Effector memory CD4-positive, alpha-beta T cell (primary cell): ENCODE data around the gene EPAS1.
A peak's percentile ranks its signal among the peaks of the same experiment; 100 is the strongest.

ENCODE experiments used
- DNase-seq, 3 donors: peaks; one replicate each; pipeline ENCODE4 v3.0.0-alpha.2; 2020
- H3K27ac ChIP-seq: 2 replicates; pipeline ENCODE4 v1.7.0; 2013; ENCODE audit warnings: mild to moderate bottlenecking, low read length, moderate library complexity; ENCODE audit not compliant: insufficient read depth, poor library complexity, severe bottlenecking
- H3K27me3 ChIP-seq: replicated peaks from 2 replicates; pipeline ENCODE4 v1.7.0; 2013; ENCODE audit warnings: mild to moderate bottlenecking, low read length; ENCODE audit not compliant: insufficient read depth, control insufficient read depth, poor library complexity, severe bottlenecking
- H3K36me3 ChIP-seq: 2 replicates; pipeline ENCODE4 v1.7.0; 2013; ENCODE audit warnings: mild to moderate bottlenecking, low read length, moderate library complexity; ENCODE audit not compliant: control insufficient read depth, insufficient read depth
- H3K4me1 ChIP-seq: 2 replicates; pipeline ENCODE4 v1.7.0; 2013; ENCODE audit warnings: low read length, mild to moderate bottlenecking; ENCODE audit not compliant: control insufficient read depth, insufficient read depth, poor library complexity, severe bottlenecking
- H3K4me3 ChIP-seq: 2 replicates; pipeline ENCODE4 v1.7.0; 2013; ENCODE audit warnings: low read length, low read depth, mild to moderate bottlenecking; ENCODE audit not compliant: insufficient read depth, poor library complexity, severe bottlenecking
- H3K9me3 ChIP-seq: 2 replicates; pipeline ENCODE4 v1.7.0; 2013; ENCODE audit warnings: mild to moderate bottlenecking, low read length, moderate library complexity; ENCODE audit not compliant: control insufficient read depth

Gene EPAS1

DNA sequence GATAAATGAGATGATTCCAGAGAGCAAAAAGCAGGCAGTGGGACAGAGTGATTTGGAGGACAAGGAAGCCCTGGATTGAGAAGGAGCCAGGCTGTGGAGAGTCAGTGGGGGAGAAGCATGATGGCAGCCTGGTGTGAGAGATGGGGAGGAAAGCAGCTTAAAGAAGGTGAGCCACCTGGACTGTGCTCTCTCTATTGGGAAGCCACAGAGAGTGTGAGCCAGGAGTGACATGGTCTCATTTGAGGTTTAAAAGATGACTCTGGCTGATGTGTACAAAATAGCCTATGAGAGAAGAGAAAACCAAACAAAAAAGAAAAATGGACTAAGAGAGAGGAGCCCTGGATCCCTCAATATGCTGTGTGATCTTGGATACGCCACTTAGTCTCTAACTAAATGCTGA lies 12.9 kb upstream of the EPAS1 start:
- no peak for DNase-seq
- Histone ChIP-seq H3K27me3 (no peaks in the 10 kb centered on the region), H3K9me3 (no peaks in the 10 kb centered on the region), H3K4me3 (no peak overlapping the region), H3K36me3 (no peaks in the 10 kb centered on the region), H3K27ac (no peak overlapping the region), H3K4me1 (no peaks in the 10 kb centered on the region)

DNA sequence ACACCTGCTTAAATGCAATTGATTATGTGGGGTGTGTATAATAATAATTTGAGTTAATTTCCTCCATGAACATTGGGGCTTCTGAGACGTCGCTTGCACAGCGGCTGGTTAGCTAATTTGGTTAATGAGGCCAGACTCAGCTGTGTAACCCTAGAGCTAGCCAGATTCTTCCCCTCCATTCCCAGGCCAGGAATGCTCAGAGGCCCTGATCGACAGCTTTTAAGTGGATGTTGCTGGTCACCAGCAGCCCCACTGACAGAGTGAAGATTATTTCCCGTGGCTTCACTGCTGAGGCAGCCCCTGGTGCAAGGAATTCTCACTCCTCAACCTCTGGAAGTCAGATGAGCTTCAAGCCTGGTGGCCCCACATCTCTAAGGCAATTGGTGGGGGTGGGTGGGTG lies 12.4 kb upstream of the EPAS1 start:
- H3K9me3 ChIP-seq, result no peaks in the 10 kb centered on the region
- H3K27me3 ChIP-seq, result no peaks in the 10 kb centered on the region
- H3K36me3 ChIP-seq, result no peaks in the 10 kb centered on the region
- no peak overlapping the region for H3K4me3 ChIP-seq
- H3K4me1 ChIP-seq, result no peaks in the 10 kb centered on the region
- DNase-seq, result no peak
- no peak overlapping the region for H3K27ac ChIP-seq

DNA sequence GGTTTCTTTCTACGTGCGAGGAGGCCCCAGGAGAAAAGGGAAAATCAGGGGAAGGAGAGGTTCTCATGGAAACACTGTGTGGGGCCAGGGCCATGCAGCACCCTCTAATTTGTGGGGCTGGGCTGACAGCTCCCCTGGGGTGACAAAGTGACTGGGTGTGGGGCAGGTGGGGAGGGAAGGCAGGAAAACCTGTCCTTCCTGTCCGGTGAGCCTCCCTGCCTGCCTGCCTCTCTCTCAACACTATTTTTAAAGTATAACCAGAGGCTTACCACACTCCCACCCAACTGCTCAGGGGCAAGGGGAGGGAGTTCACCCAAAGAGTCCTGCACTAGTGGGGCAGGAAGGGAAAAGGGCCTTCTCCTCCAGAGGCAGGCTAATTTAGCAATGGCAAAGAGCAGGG lies 10.5 kb upstream of the EPAS1 start:
- no peak for DNase-seq
- H3K27me3 ChIP-seq, result no peaks in the 10 kb centered on the region
- H3K4me3 ChIP-seq, result no peak overlapping the region
- no peak overlapping the region for H3K27ac ChIP-seq
- H3K4me1 ChIP-seq, result no peaks in the 10 kb centered on the region
- no peaks in the 10 kb centered on the region for H3K9me3 ChIP-seq
- no peaks in the 10 kb centered on the region for H3K36me3 ChIP-seq

DNA sequence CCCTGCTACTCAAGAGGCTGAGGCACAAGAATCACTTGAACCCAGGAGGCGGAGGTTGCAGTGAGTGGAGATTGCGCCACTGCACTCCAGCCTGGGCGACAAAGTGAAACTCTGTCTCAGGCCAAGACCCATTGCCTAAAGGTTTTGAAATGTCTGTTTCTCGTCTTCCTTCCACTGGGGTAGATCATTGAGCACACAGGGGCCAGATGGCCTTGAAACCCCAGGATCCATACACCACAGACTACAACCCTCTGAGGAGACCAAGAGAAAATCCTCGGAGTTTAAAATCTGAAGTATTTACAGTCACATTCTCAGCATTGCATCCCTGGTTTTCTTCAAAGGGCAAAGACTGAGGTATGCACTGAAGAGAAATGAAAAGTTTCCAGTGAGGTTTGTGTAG lies 7.1 kb upstream of the EPAS1 start:
- Histone ChIP-seq H3K9me3 (no peaks in the 10 kb centered on the region), H3K27ac (no peak overlapping the region), H3K36me3 (no peaks in the 10 kb centered on the region), H3K4me3 (no peak overlapping the region), H3K27me3 (no peaks in the 10 kb centered on the region), H3K4me1 (no peaks in the 10 kb centered on the region)
- DNase-seq, result no peak

DNA sequence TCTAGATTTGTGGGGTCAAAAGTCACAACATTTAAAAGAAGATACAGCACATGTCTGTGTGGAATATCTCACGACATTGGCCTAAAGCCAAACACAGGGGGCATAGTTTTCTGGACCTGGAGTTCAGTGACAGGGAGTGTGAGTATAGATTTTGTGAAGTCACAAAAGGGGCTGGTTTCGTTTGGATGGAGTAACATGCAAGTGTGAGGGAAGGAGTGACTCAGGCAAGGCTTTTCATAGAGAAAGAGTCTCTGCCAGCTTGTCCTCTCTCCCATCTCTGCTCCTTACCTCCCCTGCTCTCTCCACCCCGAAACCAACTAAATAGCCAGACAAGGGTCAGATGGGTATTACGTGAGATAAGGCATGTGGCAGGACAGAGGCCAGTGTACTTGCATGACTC lies 3.7 kb upstream of the EPAS1 start:
- H3K27ac ChIP-seq, result no peak overlapping the region
- no peaks in the 10 kb centered on the region for H3K36me3 ChIP-seq
- H3K4me1 ChIP-seq, result peaks cover 10% of the 10 kb centered on the region
- no peaks in the 10 kb centered on the region for H3K9me3 ChIP-seq
- no peak for DNase-seq
- H3K27me3 ChIP-seq, result peaks cover 4% of the 10 kb centered on the region
- H3K4me3 ChIP-seq, result no peak overlapping the region

DNA sequence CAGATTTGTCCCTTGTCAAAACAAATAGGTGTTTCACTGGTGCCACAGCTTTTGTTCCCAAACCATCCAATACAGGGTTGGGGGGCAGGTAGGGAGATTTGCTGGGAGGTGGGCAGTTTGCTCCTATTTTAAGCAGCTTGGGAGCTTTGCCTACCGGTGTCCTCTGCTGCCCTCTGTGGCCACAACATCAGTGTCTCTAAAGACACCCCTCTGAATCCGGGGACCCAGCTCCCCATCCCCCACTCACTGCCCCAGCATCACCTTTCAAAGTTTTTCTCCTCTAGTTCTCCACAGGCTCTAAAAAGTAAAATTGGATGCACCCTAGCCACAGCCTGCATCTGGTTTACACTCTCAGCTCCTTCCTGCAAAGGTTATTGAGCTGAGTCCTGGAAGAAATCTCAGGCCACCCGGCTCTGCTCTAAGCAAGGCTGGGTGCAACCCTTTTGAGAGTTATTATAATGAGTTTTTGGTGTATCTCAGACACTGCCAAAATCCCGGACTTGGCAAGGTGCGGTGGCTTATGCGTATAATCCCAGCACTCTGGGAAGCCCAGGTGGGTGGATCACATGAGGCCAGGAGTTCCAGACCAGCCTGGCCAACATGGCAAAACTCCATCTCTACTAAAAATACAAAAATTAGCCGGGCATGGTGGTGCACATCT lies 2.9 kb upstream of the EPAS1 start:
- no peaks in the 10 kb centered on the region for H3K36me3 ChIP-seq
- peaks cover 19% of the 10 kb centered on the region for H3K4me1 ChIP-seq
- H3K27me3 ChIP-seq, result peaks cover 12% of the 10 kb centered on the region
- H3K27ac ChIP-seq, result no peak overlapping the region
- DNase-seq, result no peak
- no peak overlapping the region for H3K4me3 ChIP-seq
- H3K9me3 ChIP-seq, result no peaks in the 10 kb centered on the region

DNA sequence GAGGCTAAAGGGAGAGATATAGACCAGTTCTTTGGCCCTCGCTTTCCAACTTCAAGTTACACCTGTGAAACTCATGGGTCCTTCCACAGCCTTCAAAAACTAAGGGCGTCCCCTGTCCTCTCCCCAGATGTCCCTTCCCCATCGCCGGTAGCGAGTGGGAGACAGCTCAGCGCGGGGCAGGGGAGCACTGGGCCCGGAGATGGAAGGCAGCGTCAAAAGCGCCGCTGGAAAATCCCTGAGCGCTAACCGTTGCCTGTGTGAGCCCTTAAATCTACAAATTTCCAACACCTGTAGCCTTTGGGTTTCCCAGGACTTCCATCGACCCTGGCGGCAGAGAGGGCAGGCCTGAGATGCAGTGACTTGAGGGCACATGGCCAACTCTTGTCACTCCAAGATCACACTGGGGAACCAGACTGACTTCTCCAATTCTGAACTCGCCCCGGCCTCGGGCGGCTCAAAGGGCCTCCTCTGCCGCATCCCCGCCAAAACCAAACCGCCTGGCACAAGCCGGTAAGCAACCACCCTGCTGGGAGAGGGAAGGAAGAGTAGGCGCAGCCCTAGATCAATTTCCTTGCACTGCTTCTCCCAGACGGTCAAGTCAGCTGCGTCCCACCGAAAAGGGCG lies 879 bp upstream of the EPAS1 start:
- DNase-seq, result no peak
- Histone ChIP-seq H3K27ac (no peak overlapping the region), H3K36me3 (no peaks in the 10 kb centered on the region), H3K4me1 (peaks cover 24% of the 10 kb centered on the region), H3K27me3 (peaks cover 22% of the 10 kb centered on the region), H3K4me3 (peak overlapping the region; percentile 58), H3K9me3 (no peaks in the 10 kb centered on the region)

DNA sequence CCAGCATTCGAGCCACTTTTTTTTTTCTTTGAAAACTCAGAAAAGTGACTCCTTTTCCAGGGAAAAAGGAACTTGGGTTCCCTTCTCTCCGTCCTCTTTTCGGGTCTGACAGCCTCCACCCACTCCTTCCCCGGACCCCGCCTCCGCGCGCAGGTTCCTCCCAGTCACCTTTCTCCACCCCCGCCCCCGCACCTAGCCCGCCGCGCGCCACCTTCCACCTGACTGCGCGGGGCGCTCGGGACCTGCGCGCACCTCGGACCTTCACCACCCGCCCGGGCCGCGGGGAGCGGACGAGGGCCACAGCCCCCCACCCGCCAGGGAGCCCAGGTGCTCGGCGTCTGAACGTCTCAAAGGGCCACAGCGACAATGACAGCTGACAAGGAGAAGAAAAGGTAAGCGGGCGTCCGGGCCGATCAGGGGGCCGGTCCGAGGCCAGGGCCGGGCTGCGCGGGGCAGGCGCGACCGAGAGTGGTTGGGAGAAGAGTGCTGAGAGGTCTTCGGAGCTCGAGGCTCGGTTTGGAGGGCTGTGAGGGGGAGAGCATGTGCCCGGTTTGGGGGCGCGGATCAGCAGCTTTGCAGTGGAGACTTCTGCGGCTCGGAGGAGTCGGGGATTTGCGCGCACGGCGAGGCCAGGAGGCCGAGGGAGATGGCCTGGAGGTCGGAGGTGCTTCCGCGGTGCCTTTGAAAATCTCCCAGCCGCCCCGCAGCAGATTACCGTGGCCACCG lies 502 bp downstream of the EPAS1 start:
- Histone ChIP-seq H3K27ac (no peak overlapping the region), H3K27me3 (peaks cover 22% of the 10 kb centered on the region), H3K4me1 (peaks cover 24% of the 10 kb centered on the region), H3K36me3 (no peaks in the 10 kb centered on the region), H3K4me3 (peak overlapping the region; percentile 63), H3K9me3 (no peaks in the 10 kb centered on the region)
- DNase-seq, result peak; percentile 57 to 65 (median 61)

DNA sequence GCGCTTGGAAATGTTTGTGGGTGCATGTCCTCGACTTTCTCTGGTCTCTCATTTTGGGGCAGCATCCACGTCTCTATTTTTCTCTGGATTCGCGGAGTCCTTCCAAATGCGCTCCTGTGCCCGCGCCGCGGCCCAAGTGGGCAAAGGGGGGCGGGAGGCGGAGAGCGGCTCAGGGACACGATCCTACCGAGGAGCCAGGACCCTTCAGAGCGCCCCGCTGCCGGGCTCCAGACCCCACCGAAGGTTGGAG lies 990 bp downstream of the EPAS1 start:
- Histone ChIP-seq H3K27ac (no peak overlapping the region), H3K4me3 (peak overlapping the region; percentile 63), H3K9me3 (no peaks in the 10 kb centered on the region), H3K36me3 (no peaks in the 10 kb centered on the region), H3K4me1 (peaks cover 24% of the 10 kb centered on the region), H3K27me3 (peaks cover 22% of the 10 kb centered on the region)
- DNase-seq, result no peak

DNA sequence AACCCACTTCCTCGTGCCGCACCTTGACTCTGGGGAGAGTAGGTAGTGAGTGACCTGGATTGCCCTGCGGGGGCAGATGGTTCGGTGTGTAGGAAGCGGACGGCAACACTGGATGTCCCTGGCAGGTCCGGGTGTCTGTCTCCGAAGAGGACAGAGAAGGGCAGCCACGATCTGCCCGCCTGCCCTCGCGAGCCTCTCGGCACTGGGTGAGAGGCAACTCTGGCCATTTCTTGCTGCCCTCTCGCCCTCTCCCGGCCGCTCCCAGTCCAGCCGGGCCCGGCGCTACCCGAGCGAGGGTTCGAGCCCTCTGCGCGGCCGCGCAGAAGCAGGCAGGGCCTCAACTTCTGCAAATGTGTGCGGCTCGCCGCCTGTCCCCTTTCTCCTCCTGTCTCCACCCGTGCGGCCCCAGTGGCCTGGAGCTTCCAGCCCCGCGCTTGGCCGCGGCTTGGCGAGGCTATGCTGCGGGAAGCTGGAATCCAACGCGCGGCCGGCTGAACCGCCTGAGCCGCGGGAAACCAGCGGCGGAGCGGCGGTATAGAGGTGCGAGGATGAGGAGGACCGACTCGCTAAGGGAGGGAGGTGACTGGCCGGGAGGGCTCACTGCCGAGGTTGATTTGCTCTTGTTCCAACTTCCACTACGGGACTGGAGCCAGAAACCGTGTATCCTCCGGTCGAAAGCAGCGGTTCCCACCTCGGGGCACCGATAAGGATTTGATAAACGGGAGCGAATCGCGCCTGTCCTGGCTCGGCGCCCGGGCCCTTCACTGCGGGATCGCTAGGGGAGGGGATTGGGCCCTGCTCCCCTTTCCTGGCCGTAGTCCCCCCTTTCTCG lies 1.5 kb downstream of the EPAS1 start:
- Histone ChIP-seq H3K4me3 (peak overlapping the region; percentile 63), H3K4me1 (peaks cover 24% of the 10 kb centered on the region), H3K9me3 (no peaks in the 10 kb centered on the region), H3K36me3 (no peaks in the 10 kb centered on the region), H3K27ac (no peak overlapping the region), H3K27me3 (peaks cover 22% of the 10 kb centered on the region)
- no peak for DNase-seq
